HEK293 (cell line): ENCODE results near the gene SNAPC2.

Source experiments
- CTCF ChIA-PET: fragments of 350-600 bp; formaldehyde crosslinking; extraction: SDS; loops from one replicate; lab custom pipeline; 2021; ENCODE audit warnings: antibody characterized with exemption; lab: Yijun Ruan, JAX
- POLR2A ChIA-PET: fragments of 300-600 bp; formaldehyde crosslinking; extraction: SDS; loops from one replicate; lab custom pipeline; 2020; ENCODE audit warnings: antibody characterized with exemption, inconsistent platforms; lab: Yijun Ruan, JAX
- H3K27ac ChIP-seq: fragments of 200-500 bp; sonication (Bioruptor generic); 2 replicates; pipeline ENCODE4 v1.5.1; 2014; ENCODE audit warnings: low read depth, low read length, control low read depth, inconsistent platforms; ENCODE audit errors: extremely low read depth
- H3K36me3 ChIP-seq, 2 experiments: fragments of 200-500 bp in 1 of 2; sonication (Bioruptor generic) in 1 of 2; 1 replicate in 1 of 2; 2 replicates in 1 of 2; pipeline ENCODE4 v1.5.1; 2014 to 2017; ENCODE audit warnings: inconsistent platforms in 2 of 2, low read length in 2 of 2; ENCODE audit not compliant: control insufficient read depth in 2 of 2, insufficient read depth in 1 of 2
- H3K4me1 ChIP-seq: fragments of 200-500 bp; sonication (Bioruptor generic); 2 replicates; pipeline ENCODE4 v1.5.1; 2014; ENCODE audit warnings: mild to moderate bottlenecking, low read length, inconsistent platforms; ENCODE audit not compliant: control insufficient read depth, insufficient read depth
- H3K4me3 ChIP-seq: 2 replicates; pipeline ENCODE4 v1.5.1; 2011; ENCODE audit warnings: low read depth, mild to moderate bottlenecking, control low read depth, low read length, moderate library complexity
- H3K9me3 ChIP-seq: fragments of 200-500 bp; sonication (Bioruptor generic); 2 replicates; pipeline ENCODE4 v1.5.1; 2014; ENCODE audit warnings: low read depth, low read length, inconsistent platforms; ENCODE audit not compliant: control insufficient read depth, insufficient read depth
- BCL11B ChIP-seq: fragments of 450-650 bp; formaldehyde crosslinking; IDR thresholded peaks from 2 replicates; pipeline ENCODE4 v1.5.1; 2016; ENCODE audit warnings: low read depth, missing biosample characterization, missing genetic modification characterization
- EGR2 ChIP-seq: fragments of 450-650 bp; formaldehyde crosslinking; IDR thresholded peaks from 2 replicates; pipeline ENCODE4 v1.5.1; 2016; ENCODE audit warnings: low read depth, missing biosample characterization, missing genetic modification characterization
- GLIS1 ChIP-seq: fragments of 450-650 bp; formaldehyde crosslinking; IDR thresholded peaks from 2 replicates; pipeline ENCODE4 v1.5.1; 2016; ENCODE audit warnings: missing biosample characterization, missing genetic modification characterization
- HIC1 ChIP-seq: fragments of 450-650 bp; formaldehyde crosslinking; IDR thresholded peaks from 2 replicates; pipeline ENCODE4 v1.5.1; 2016; ENCODE audit warnings: missing biosample characterization, missing genetic modification characterization
- OVOL3 ChIP-seq: fragments of 450-650 bp; formaldehyde crosslinking; IDR thresholded peaks from 2 replicates; pipeline ENCODE4 v1.5.1; 2016; ENCODE audit warnings: missing biosample characterization, missing genetic modification characterization
- PATZ1 ChIP-seq: fragments of 450-650 bp; formaldehyde crosslinking; IDR thresholded peaks from 2 replicates; pipeline ENCODE4 v1.5.1; 2016; ENCODE audit warnings: missing biosample characterization, missing genetic modification characterization
- PRDM1 ChIP-seq: fragments of 450-650 bp; formaldehyde crosslinking; IDR thresholded peaks from 2 replicates; pipeline ENCODE4; 2016; ENCODE audit warnings: missing biosample characterization, missing genetic modification characterization
- SCRT2 ChIP-seq: fragments of 450-650 bp; formaldehyde crosslinking; IDR thresholded peaks from 2 replicates; pipeline ENCODE4 v1.5.1; 2016; ENCODE audit warnings: missing biosample characterization, missing genetic modification characterization
- SP2 ChIP-seq: fragments of 450-650 bp; formaldehyde crosslinking; IDR thresholded peaks from 2 replicates; pipeline ENCODE4 v1.5.1; 2016; ENCODE audit warnings: missing biosample characterization, missing genetic modification characterization
- ZBTB6 ChIP-seq: fragments of 450-650 bp; formaldehyde crosslinking; IDR thresholded peaks from 2 replicates; pipeline ENCODE4 v1.5.1; 2017; ENCODE audit warnings: missing biosample characterization, missing genetic modification characterization
- ZFHX2 ChIP-seq: fragments of 450-650 bp; formaldehyde crosslinking; conservative IDR thresholded peaks from 2 replicates; pipeline ENCODE4 v1.5.1; 2016; ENCODE audit warnings: missing biosample characterization, missing genetic modification characterization
- ZIC2 ChIP-seq: fragments of 450-650 bp; formaldehyde crosslinking; IDR thresholded peaks from 2 replicates; pipeline ENCODE4 v1.5.1; 2016; ENCODE audit warnings: missing biosample characterization, missing genetic modification characterization
- ZNF155 ChIP-seq: fragments of 450-650 bp; formaldehyde crosslinking; IDR thresholded peaks from 2 replicates; pipeline ENCODE4 v1.5.1; 2016; ENCODE audit warnings: missing biosample characterization, missing genetic modification characterization
- ZNF18 ChIP-seq: fragments of 450-650 bp; formaldehyde crosslinking; IDR thresholded peaks from 2 replicates; pipeline ENCODE4 v1.5.1; 2016; ENCODE audit warnings: missing biosample characterization, missing genetic modification characterization
- ZNF223 ChIP-seq: fragments of 450-650 bp; formaldehyde crosslinking; IDR thresholded peaks from 2 replicates; pipeline ENCODE4 v1.5.1; 2016; ENCODE audit warnings: missing biosample characterization, missing genetic modification characterization
- ZNF239 ChIP-seq: fragments of 450-650 bp; formaldehyde crosslinking; IDR thresholded peaks from 2 replicates; pipeline ENCODE4 v1.5.1; 2016; ENCODE audit warnings: missing biosample characterization, missing genetic modification characterization
- ZNF335 ChIP-seq: fragments of 450-650 bp; formaldehyde crosslinking; conservative IDR thresholded peaks from 2 replicates; pipeline ENCODE4 v1.5.1; 2016; ENCODE audit warnings: missing biosample characterization, missing genetic modification characterization
- ZNF518A ChIP-seq: fragments of 450-650 bp; formaldehyde crosslinking; conservative IDR thresholded peaks from 2 replicates; pipeline ENCODE4 v1.5.1; 2016; ENCODE audit warnings: low read depth, missing biosample characterization, missing genetic modification characterization
- ZNF600 ChIP-seq: fragments of 450-650 bp; formaldehyde crosslinking; IDR thresholded peaks from 2 replicates; pipeline ENCODE4 v1.5.1; 2016; ENCODE audit warnings: missing biosample characterization, missing genetic modification characterization
- ZNF660 ChIP-seq: fragments of 450-650 bp; IDR thresholded peaks from 2 replicates; pipeline ENCODE4 v1.5.1; 2018; ENCODE audit warnings: missing biosample characterization, mild to moderate bottlenecking, missing genetic modification characterization

SNAPC2 gene

GRCh38 chr19:7926021-7926726 is 6.0 kb downstream of the SNAPC2 start, which contains the start of gene CTXN1 (continued):
- TF ChIP-seq ZNF335 (tag by site-specific recombination) (peak; percentile 87), PATZ1 (tag by site-specific recombination) (peak; percentile 56; the same call in 1 of the 2 replicates), ZNF660 (tag by site-specific recombination) (no peak), SP2 (tag by site-specific recombination) (peak; percentile 19; the same call in 1 of the 2 replicates), ZFHX2 (tag by site-specific recombination) (peak; percentile 85), EGR2 (tag by site-specific recombination) (peak; percentile 79), ZNF518A (tag by site-specific recombination) (no peak), ZNF18 (tag by site-specific recombination) (no peak)
- TF ChIP-seq, all 188 proteins: peak for 15

GRCh38 chr19:7926727-7927604 is 6.8 kb downstream of the SNAPC2 start:
- Histone ChIP-seq H3K9me3 (no peaks in the 10 kb centered on the region), H3K36me3 (peaks cover 6 to 42% of the 10 kb centered on the region in 2 experiments; a peak in 2 of 3 replicates), H3K27ac (no peak overlapping the region), H3K4me1 (peaks cover 17% of the 10 kb centered on the region), H3K4me3 (no peak overlapping the region)
- POLR2A ChIA-PET, result interaction anchor here (0.6 to 1.6 kb wide), 8 partner anchors 9 to 951 kb away, joined by 3 to 5 read pairs (median 4); partner anchors contain the start of gene TIMM44
- peak; percentile 80 for TF ChIP-seq SCRT2
- TF ChIP-seq ZNF155, result no peak
- TF ChIP-seq BCL11B (tag by site-specific recombination), result peak; percentile 18; the same call in 1 of the 2 replicates
- no peak for TF ChIP-seq ZNF239
- peak; percentile 88 for TF ChIP-seq ZNF600 (tag by site-specific recombination)
- TF ChIP-seq GLIS1 (tag by site-specific recombination), result peak; percentile 19; the same call in 1 of the 2 replicates
- TF ChIP-seq ZIC2, result peak; percentile 80
- no peak for TF ChIP-seq PRDM1 (tag by site-specific recombination)
- TF ChIP-seq OVOL3 (tag by site-specific recombination), result no peak
- peak; percentile 85 for TF ChIP-seq ZBTB6 (tag by site-specific recombination)
- 0 out of 2 replicates have a peak, but pooled peaks have one; percentile 21 for TF ChIP-seq HIC1
- TF ChIP-seq ZNF223 (tag by site-specific recombination), result peak; percentile 84; the same call in 1 of the 2 replicates
- CTCF ChIA-PET, result interaction anchor here (0.6 to 2.2 kb wide), 7 partner anchors 9 to 659 kb away, joined by 3 to 11 read pairs (median 3); partner anchors contain the start of gene TIMM44
